Endothelial cell of umbilical vein (primary cell): ENCODE data around the gene LYRM4. TPM values are rescaled to one million over a fixed set of nuclear protein-coding genes. Genes with fewer than 3 reads are reported as not detected.

Experiments
- BruUV-seq: library from RNA; stranded (reverse); fragments of 400-500 nt; replicated peaks from 2 replicates; lab custom pipeline; 2021; lab: Mats Ljungman, UMichigan
- CTCF ChIA-PET: fragments of 300-600, 350-600 bp; sonication (Branson Sonifier 250); formaldehyde crosslinking; loops from one replicate; lab custom pipeline; 2021; ENCODE audit warnings: antibody characterized with exemption, inconsistent platforms; lab: Charles Lee
- POLR2A ChIA-PET: fragments of 300-600, 350-600 bp; sonication (Branson Sonifier 250); formaldehyde crosslinking; loops from one replicate; lab custom pipeline; 2021; ENCODE audit warnings: antibody characterized with exemption, inconsistent platforms; lab: Charles Lee
- DNase-seq: peaks from one replicate; pipeline ENCODE4 v3.0.0-alpha.2; 2011; ENCODE audit warnings: low read depth, low spot score
- FAIRE-seq: peaks from 2 replicates; lab custom pipeline; 2011; peaks lifted over from hg19 to GRCh38; lab: Jason Lieb, UNC
- H2AFZ ChIP-seq: 2 replicates; pipeline ENCODE4 v1.6.0; 2012; ENCODE audit warnings: low read depth, low read length, control low read depth, inconsistent platforms
- H3K27ac ChIP-seq: 2 replicates; pipeline ENCODE4 v1.5.1; 2011; ENCODE audit warnings: low read depth, mild to moderate bottlenecking, control low read depth, low read length, moderate library complexity; ENCODE audit not compliant: insufficient read depth
- H3K27me3 ChIP-seq, 2 experiments: 2 replicates each; pipeline versions ENCODE4 v1.6.0 to v1.6.1; 2011; ENCODE audit warnings: low read length in 2 of 2, mixed read lengths in 1 of 2; ENCODE audit not compliant: control insufficient read depth in 2 of 2, insufficient read depth in 2 of 2
- H3K36me3 ChIP-seq, 2 experiments: 2 replicates in 1 of 2; 3 replicates in 1 of 2; pipeline ENCODE4 v1.5.1; 2011; ENCODE audit warnings: low read length in 2 of 2, mild to moderate bottlenecking in 1 of 2, moderate library complexity in 1 of 2; ENCODE audit not compliant: control insufficient read depth in 2 of 2, insufficient read depth in 2 of 2; ENCODE audit errors: extremely low read depth in 1 of 2
- H3K4me1 ChIP-seq: 3 replicates; pipeline ENCODE4 v1.5.1; 2011; ENCODE audit warnings: mild to moderate bottlenecking, low read length; ENCODE audit not compliant: control insufficient read depth, insufficient read depth; ENCODE audit errors: extremely low read depth
- H3K4me2 ChIP-seq: 2 replicates; pipeline ENCODE4 v1.6.1; 2011; ENCODE audit warnings: low read length, control low read depth, mixed read lengths; ENCODE audit not compliant: insufficient read depth
- H3K4me3 ChIP-seq, 3 experiments: fragments of 200-600 bp in 1 of 3; sonication (generic), shearing (Covaris generic) in 1 of 3; replicated peaks in 1 of 3; 2 replicates each; pipeline ENCODE4 v1.5.1; 2011 to 2016; ENCODE audit warnings: control low read depth in 3 of 3, low read length in 3 of 3, mild to moderate bottlenecking in 2 of 3, inconsistent platforms in 1 of 3, low read depth in 1 of 3, moderate library complexity in 1 of 3; ENCODE audit not compliant: insufficient read depth in 1 of 3
- H3K79me2 ChIP-seq: 2 replicates; pipeline ENCODE4 v1.6.0; 2012; ENCODE audit warnings: low read length, inconsistent platforms; ENCODE audit not compliant: control insufficient read depth, insufficient read depth
- H3K9ac ChIP-seq: replicated peaks from 2 replicates; pipeline ENCODE3; 2011; ENCODE audit warnings: low read length, control low read depth; ENCODE audit not compliant: insufficient read depth; ENCODE audit errors: extremely low read depth
- H3K9me1 ChIP-seq: replicated peaks from 3 replicates; pipeline ENCODE4 v1.6.0; 2011; ENCODE audit warnings: mild to moderate bottlenecking, low read length; ENCODE audit not compliant: control insufficient read depth, insufficient read depth; ENCODE audit errors: extremely low read depth
- H3K9me3 ChIP-seq: replicated peaks from 2 replicates; pipeline ENCODE4 v1.5.1; 2012; ENCODE audit warnings: low read length, inconsistent platforms; ENCODE audit not compliant: control insufficient read depth, insufficient read depth
- H4K20me1 ChIP-seq: replicated peaks from 2 replicates; pipeline ENCODE3; 2011; ENCODE audit warnings: mild to moderate bottlenecking, low read length; ENCODE audit not compliant: control insufficient read depth, insufficient read depth; ENCODE audit errors: extremely low read depth
- CTCF ChIP-seq, 2 donors: IDR thresholded peaks; 1 replicate in 1 of 2; 2 replicates in 1 of 2; pipeline ENCODE4 v1.5.1; 2011; ENCODE audit warnings: low read length in 2 of 2, mild to moderate bottlenecking in 2 of 2, moderate library complexity in 2 of 2, control low read depth in 1 of 2, inconsistent platforms in 1 of 2, low read depth in 1 of 2; ENCODE audit not compliant: insufficient read depth in 1 of 2; ENCODE audit errors: extremely low read depth in 1 of 2
- EZH2 ChIP-seq: IDR thresholded peaks from 2 replicates; pipeline ENCODE4 v1.6.1; 2012; ENCODE audit warnings: borderline replicate concordance, low read depth, mild to moderate bottlenecking, moderate library complexity, low read length, inconsistent platforms; ENCODE audit not compliant: severe bottlenecking
- FOS ChIP-seq: IDR thresholded peaks from 2 replicates; pipeline ENCODE4 v1.6.1; 2011; ENCODE audit warnings: mild to moderate bottlenecking, low read length, moderate library complexity, borderline replicate concordance; ENCODE audit not compliant: insufficient read depth
- GATA2 ChIP-seq: IDR thresholded peaks from 2 replicates; pipeline ENCODE4 v1.7.0; 2011; ENCODE audit warnings: low read depth, mild to moderate bottlenecking, moderate library complexity, mixed read lengths, low read length; ENCODE audit not compliant: insufficient read length, insufficient read depth
- JUN ChIP-seq: IDR thresholded peaks from 2 replicates; pipeline ENCODE4 v1.6.1; 2011; ENCODE audit warnings: borderline replicate concordance, low read depth; ENCODE audit not compliant: insufficient read length, insufficient read depth
- MAX ChIP-seq: IDR thresholded peaks from 2 replicates; pipeline ENCODE4 v1.6.1; 2011; ENCODE audit not compliant: insufficient read depth, insufficient read length
- MYC ChIP-seq: IDR thresholded peaks from one replicate; pipeline ENCODE4 v1.6.1; 2011; ENCODE audit warnings: mild to moderate bottlenecking, low read depth, low read length
- POLR2A ChIP-seq: IDR thresholded peaks from 2 replicates; pipeline ENCODE4 v1.6.1; 2012; ENCODE audit warnings: low read depth, mild to moderate bottlenecking, control low read depth, low read length
- POLR2AphosphoS5 ChIP-seq: IDR thresholded peaks from 2 replicates; pipeline ENCODE4 v1.6.1; 2012; ENCODE audit warnings: low read depth, mild to moderate bottlenecking, control low read depth, low read length, moderate library complexity; ENCODE audit not compliant: insufficient read depth
- dilution Hi-C: fragments of 300-500 bp; cut with MboI; formaldehyde crosslinking; loops from one replicate; pipeline ENCODE4 v1.15.0; 2019; ENCODE audit warnings: low sequenced_read_pairs; ENCODE audit not compliant: extremely low pct_ligation_motif_present
- intact Hi-C: fragments of 100-400 bp; cut with micrococcal nuclease; formaldehyde crosslinking; loops from one replicate; pipeline ENCODE4 v1.10.0; 2022
- polyA plus RNA-seq, 4 experiments: library from polyadenylated mRNA; depleted of rRNA in 3 of 4; stranded (reverse) in 3 of 4; unstranded in 1 of 4; fragments of >200 nt; gene quantifications; 2 replicates each; pipeline versions ENCODE4 v1.2.1 to v1.2.3, GENCODE V29; 2011 to 2012; ENCODE audit warnings: missing spikeins in 1 of 4
- total RNA-seq: library from RNA; stranded (reverse); gene quantifications from 2 replicates; pipeline ENCODE4 v1.2.3, GENCODE V29; 2021

The LYRM4 gene
- total and polyA plus RNA-seq, 2 donors (not counting 3 experiments of a cell fraction or from before 2014, with no cell fraction given), result 39.5 to 44.0 TPM

- H3K27me3 ChIP-seq, result no peaks in the 10 kb centered on the region
- ChIA-PET POLR2A (no interaction called here), CTCF (interaction anchor here (1.0 to 1.4 kb wide), 3 partner anchors 10 to 240 kb away, joined by 3 to 4 read pairs (median 3); no protein-coding TSS in a partner anchor)
- no peak overlapping the region for H3K27ac ChIP-seq
- dilution Hi-C loops (no loop called here), intact Hi-C loops (no loop called here)
- no peak overlapping the region for H3K9ac ChIP-seq
- FAIRE-seq, result no peak
- no peak overlapping the region for H3K4me3 ChIP-seq
- H3K4me1 ChIP-seq, result no peaks in the 10 kb centered on the region
- no TSS peak for BruUV-seq
- H3K4me2 ChIP-seq, result no peak overlapping the region
- no peaks in the 10 kb centered on the region for H3K36me3 ChIP-seq
- no peaks in the 10 kb centered on the region for H3K9me1 ChIP-seq
- no peak overlapping the region for H2AFZ ChIP-seq
- H3K79me2 ChIP-seq, result no peaks in the 10 kb centered on the region
- H3K9me3 ChIP-seq, result no peaks in the 10 kb centered on the region
- DNase-seq, result no peak
- H4K20me1 ChIP-seq, result no peaks in the 10 kb centered on the region
- TF ChIP-seq FOS (no peak), MYC (no peak)
Observed at GRCh38 chr6:5174244-5174643, 86.5 kb downstream of the LYRM4 start.

GRCh38 chr6:5173810-5174209 lies 86.9 kb downstream of the LYRM4 start:
- no TSS peak for BruUV-seq
- H3K9me1 ChIP-seq, result no peaks in the 10 kb centered on the region
- no peaks in the 10 kb centered on the region for H3K4me1 ChIP-seq
- POLR2A ChIA-PET, result no interaction called here
- H3K79me2 ChIP-seq, result no peaks in the 10 kb centered on the region
- no peak overlapping the region for H3K9ac ChIP-seq
- no peak overlapping the region for H3K27ac ChIP-seq
- no peaks in the 10 kb centered on the region for H3K36me3 ChIP-seq
- CTCF ChIA-PET, result interaction anchor here (1.3 to 1.6 kb wide), 3 partner anchors 10 to 32 kb away, joined by 3 to 4 read pairs (median 3); no protein-coding TSS in a partner anchor
- FAIRE-seq, result no peak
- DNase-seq, result no peak
- no peak overlapping the region for H3K4me3 ChIP-seq
- H2AFZ ChIP-seq, result no peak overlapping the region
- dilution Hi-C loops (no loop called here), intact Hi-C loops (no loop called here)
- no peak overlapping the region for H3K4me2 ChIP-seq
- H3K27me3 ChIP-seq, result no peaks in the 10 kb centered on the region
- no peaks in the 10 kb centered on the region for H3K9me3 ChIP-seq
- no peaks in the 10 kb centered on the region for H4K20me1 ChIP-seq
- TF ChIP-seq FOS, result no peak
- no peak for TF ChIP-seq MAX
- TF ChIP-seq POLR2AphosphoS5, result no peak
- TF ChIP-seq CTCF (IDR thresholded peaks at IDR 0.05; ENCODE audit: extremely low read depth in 1 of 2, insufficient read depth in 1 of 2, low read depth in 1 of 2, low read length in 2 of 2), result no peak
- no peak for TF ChIP-seq JUN
- TF ChIP-seq POLR2A, result no peak
- TF ChIP-seq GATA2, result no peak
- no peak for TF ChIP-seq MYC
- no peak for TF ChIP-seq EZH2
